Prostate gland (tissue), 2 donors: ENCODE results near the gene HSD17B1. TPM values are rescaled to one million over a fixed set of nuclear protein-coding genes. Genes with fewer than 3 reads are reported as not detected.

Experiments used
- DNase-seq: peaks from one replicate; pipeline ENCODE4 v3.0.0-alpha.2; 2019; ENCODE audit warnings: low spot score
- H3K27ac ChIP-seq, 2 donors: fragments of 200-600 bp; sonication (generic); 2 replicates each; pipeline ENCODE4 v1.5.1; 2017 to 2019
- H3K27me3 ChIP-seq: fragments of 200-600 bp; sonication (generic); replicated peaks from 2 replicates; pipeline ENCODE4 v1.5.1; 2019; ENCODE audit not compliant: insufficient read depth
- H3K36me3 ChIP-seq, 2 donors: fragments of 200-600 bp; sonication (generic); 1 replicate in 1 of 2; 2 replicates in 1 of 2; pipeline versions ENCODE4 v1.5.1 to v1.8.1; 2017 to 2019
- H3K4me1 ChIP-seq: fragments of 200-600 bp; sonication (generic); replicated peaks from 2 replicates; pipeline ENCODE4 v1.5.1; 2019
- H3K4me3 ChIP-seq, 2 donors: fragments of 200-600 bp; sonication (generic); 2 replicates each; pipeline ENCODE4 v1.5.1; 2017 to 2019
- H3K9me3 ChIP-seq: fragments of 200-600 bp; sonication (generic); 2 replicates; pipeline ENCODE4 v1.5.1; 2017
- CTCF ChIP-seq, 4 experiments: fragments of 200-600 bp in 2 of 4; fragments of 450-650 bp in 2 of 4; sonication (generic) in 2 of 4; IDR thresholded peaks; 1 replicate in 3 of 4; 2 replicates in 1 of 4; pipeline ENCODE4 v1.5.1; 2016 to 2019; ENCODE audit warnings: antibody characterized with exemption in 4 of 4, mild to moderate bottlenecking in 2 of 4, moderate library complexity in 2 of 4
- POLR2A ChIP-seq: fragments of 450-650 bp; IDR thresholded peaks from one replicate; pipeline ENCODE4 v1.6.1; 2016; ENCODE audit warnings: antibody characterized with exemption, mild to moderate bottlenecking
- POLR2AphosphoS5 ChIP-seq: sonication (generic); formaldehyde crosslinking; IDR thresholded peaks from one replicate; pipeline ENCODE4 v1.6.1; 2017; ENCODE audit warnings: antibody characterized with exemption
- WGBS: methylation state at CpG from one replicate; pipeline ENCODE4 v1.1.5; 2018; 5-methylcytosine and 5-hydroxymethylcytosine counted together
- intact Hi-C: fragments of 100-400 bp; cut with DNase I; formaldehyde crosslinking; loops from one replicate; pipeline ENCODE4 v1.14.2; 2022
- total RNA-seq, 2 donors: library from RNA; depleted of rRNA; stranded (reverse); fragments of >200 nt; gene quantifications; one replicate each; pipeline ENCODE4 v1.1.0, GENCODE V29; 2016

HSD17B1 gene
- total RNA-seq, 2 donors from 2014 or later: 4.1 to 16.2 TPM

GRCh38 chr17:42536048-42536371 is 16.7 kb upstream of the HSD17B1 start, which contains the start of gene NAGLU:
Gene NAGLU, plus strand, starts transcription at chr17:42536241. Its CDS starts 32 bp downstream, at chr17:42536273.
- Histone ChIP-seq H3K36me3 (no peaks in the 10 kb centered on the region), H3K4me3 (peak within 1 kb of the TSS; percentile 63 to 83), H3K27me3 (no peaks in the 10 kb centered on the region), H3K4me1 (peaks cover 8% of the 10 kb centered on the region), H3K9me3 (no peaks in the 10 kb centered on the region), H3K27ac (peak within 1 kb of the TSS; percentile 87 to 94)
- WGBS: 0% methylated on average over 13 of the region's 40 CpGs
- peak; percentile 93 for TF ChIP-seq POLR2AphosphoS5
- peak; percentile 58 for TF ChIP-seq POLR2A
- peak in 1 of 4 experiments; percentile 14 for TF ChIP-seq CTCF (IDR thresholded peaks at IDR 0.05)
- intact Hi-C loops: no loop called here
- DNase-seq: peak; percentile 94

- peak overlapping the region; percentile 87 to 94 for H3K27ac ChIP-seq
- no peaks in the 10 kb centered on the region for H3K9me3 ChIP-seq
- DNase-seq: peak; percentile 76
- TF ChIP-seq POLR2AphosphoS5: peak; percentile 50
- peak in 1 of 4 experiments; percentile 4 for TF ChIP-seq CTCF (IDR thresholded peaks at IDR 0.05)
- peak; percentile 10 for TF ChIP-seq POLR2A
- peak overlapping the region; percentile 63 to 83 for H3K4me3 ChIP-seq
- no peaks in the 10 kb centered on the region for H3K36me3 ChIP-seq
- no peaks in the 10 kb centered on the region for H3K27me3 ChIP-seq
- H3K4me1 ChIP-seq: peaks cover 8% of the 10 kb centered on the region
- WGBS: 1% methylated on average over 55 of the region's 65 CpGs
- intact Hi-C loops: no loop called here
Measured at GRCh38 chr17:42536372-42537155, 16.2 kb upstream of the HSD17B1 start.

- Histone ChIP-seq H3K4me1 (peaks cover 8% of the 10 kb centered on the region), H3K36me3 (no peaks in the 10 kb centered on the region), H3K27ac (peak overlapping the region; percentile 87 to 94), H3K9me3 (no peaks in the 10 kb centered on the region), H3K4me3 (peak overlapping the region; percentile 63 to 83), H3K27me3 (no peaks in the 10 kb centered on the region)
- intact Hi-C loops: no loop called here
- DNase-seq: no peak
- TF ChIP-seq CTCF (IDR thresholded peaks at IDR 0.05) (no peak), POLR2A (no peak), POLR2AphosphoS5 (no peak)
- WGBS: 82% methylated on average over 29 of the region's 31 CpGs
Measured at GRCh38 chr17:42537156-42537805, 15.4 kb upstream of the HSD17B1 start.

- Histone ChIP-seq H3K27ac (no peak overlapping the region), H3K27me3 (no peaks in the 10 kb centered on the region), H3K9me3 (no peaks in the 10 kb centered on the region), H3K4me3 (no peak overlapping the region), H3K36me3 (no peaks in the 10 kb centered on the region), H3K4me1 (peaks cover 8% of the 10 kb centered on the region)
- intact Hi-C loops: no loop called here
- TF ChIP-seq POLR2AphosphoS5 (no peak), CTCF (IDR thresholded peaks at IDR 0.05) (no peak), POLR2A (no peak)
- no peak for DNase-seq
- 98% methylated on average over 5 of the region's 5 CpGs for WGBS
Measured at GRCh38 chr17:42537826-42538451, 14.8 kb upstream of the HSD17B1 start.
